ENCODE data around the gene PEX16. TPM values are rescaled to one million over a fixed set of nuclear protein-coding genes. Genes with fewer than 3 reads are reported as not detected.

PEX16 gene
- total RNA-seq, 2 experiments from 2014 or later = 41.0 to 43.9 TPM

- H3K9me2 ChIP-seq (ENCODE audit: insufficient read depth, low read length) = no peaks in the 10 kb centered on the region
- intact Hi-C loops (cut with micrococcal nuclease; ENCODE audit: unreplicated experiment) = loop anchor here (1.0 to 5.0 kb wide), 2 partner anchors 11 to 198 kb away; no protein-coding TSS in a partner anchor
- no peak for DNase-seq (ENCODE audit: low spot score)
- peak overlapping the region; percentile 93 for H3K4me3 ChIP-seq (ENCODE audit: low read depth, low read length, poor library complexity, severe bottlenecking)
- BruUV-seq (replicated peaks) = no TSS peak
- H4K20me1 ChIP-seq (ENCODE audit: insufficient read depth, low read length) = no peaks in the 10 kb centered on the region
- TF ChIP-seq EZH2phosphoT487 (IDR thresholded peaks at IDR 0.05; ENCODE audit: borderline replicate concordance, low read depth, low read length) = no peak
- no peak for TF ChIP-seq CTCF (conservative IDR thresholded peaks at IDR 0.05; ENCODE audit: low read length)
- peak overlapping the region; percentile 89 for H3K4me2 ChIP-seq (ENCODE audit: low read length)
- H3K79me2 ChIP-seq (ENCODE audit: insufficient read depth, low read depth, low read length) = peaks cover 16% of the 10 kb centered on the region
- peak overlapping the region; percentile 55 for H2AFZ ChIP-seq (ENCODE audit: low read length)
- H3K4me1 ChIP-seq (ENCODE audit: insufficient read depth, low read length, poor library complexity, severe bottlenecking) = peaks cover 52% of the 10 kb centered on the region
- peak overlapping the region; percentile 88 for H3K27ac ChIP-seq (ENCODE audit: low read depth, low read length, poor library complexity, severe bottlenecking)
- no peaks in the 10 kb centered on the region for H3K9me3 ChIP-seq (ENCODE audit: low read length)
- H3K36me3 ChIP-seq (ENCODE audit: insufficient read depth, low read length) = peaks cover 18% of the 10 kb centered on the region; the same call in 1 of the 2 replicates
- CTCF ChIA-PET (ENCODE audit: unreplicated experiment) = interaction anchor here (1.4 kb wide), 1 partner anchor 11 kb away, joined by 7 read pairs; no protein-coding TSS in a partner anchor
- POLR2A ChIA-PET = interaction anchor here (0.5 to 4.5 kb wide), 4 partner anchors 11 to 522 kb away, joined by 3 to 33 read pairs (median 5); no protein-coding TSS in a partner anchor
Measured at GRCh38 chr11:45918962-45919675, 1.4 kb upstream of the PEX16 start.

GRCh38 chr11:45918331-45918941, 759 bp upstream of the PEX16 start:
- Histone ChIP-seq H3K36me3 (ENCODE audit: insufficient read depth, low read length) (peaks cover 24% of the 10 kb centered on the region), H3K9me3 (ENCODE audit: low read length) (no peaks in the 10 kb centered on the region), H3K79me2 (ENCODE audit: insufficient read depth, low read depth, low read length) (peaks cover 16% of the 10 kb centered on the region), H4K20me1 (ENCODE audit: insufficient read depth, low read length) (no peaks in the 10 kb centered on the region), H3K4me2 (ENCODE audit: low read length) (peak overlapping the region; percentile 89), H3K4me1 (ENCODE audit: insufficient read depth, low read length, poor library complexity, severe bottlenecking) (peaks cover 47% of the 10 kb centered on the region), H3K4me3 (ENCODE audit: low read depth, low read length, poor library complexity, severe bottlenecking) (peak overlapping the region; percentile 93), H3K27ac (ENCODE audit: low read depth, low read length, poor library complexity, severe bottlenecking) (peak overlapping the region; percentile 88), H2AFZ (ENCODE audit: low read length) (peak overlapping the region; percentile 55), H3K9me2 (ENCODE audit: insufficient read depth, low read length) (no peaks in the 10 kb centered on the region)
- TF ChIP-seq CTCF (conservative IDR thresholded peaks at IDR 0.05; ENCODE audit: low read length) (no peak), EZH2phosphoT487 (IDR thresholded peaks at IDR 0.05; ENCODE audit: borderline replicate concordance, low read depth, low read length) (no peak)
- DNase-seq (ENCODE audit: low spot score) = peak; percentile 77
- ChIA-PET CTCF (ENCODE audit: unreplicated experiment) (interaction anchor here (1.0 to 1.4 kb wide), 3 partner anchors 12 to 46 kb away, joined by 3 to 7 read pairs (median 3); no protein-coding TSS in a partner anchor), POLR2A (interaction anchor here (0.7 to 4.5 kb wide), 6 partner anchors 10 to 349 kb away, joined by 3 to 33 read pairs (median 4); no protein-coding TSS in a partner anchor)
- no TSS peak for BruUV-seq (replicated peaks)
- intact Hi-C loops (cut with micrococcal nuclease; ENCODE audit: unreplicated experiment) = loop anchor here (1.0 to 5.0 kb wide), 2 partner anchors 12 to 199 kb away; no protein-coding TSS in a partner anchor

All from OCI-LY7 (cell line).